Mesenteric fat pad (tissue), 1 donor: ENCODE measurements around the gene USB1. TPM values are rescaled to one million over a fixed set of nuclear protein-coding genes. Genes with fewer than 3 reads are reported as not detected.

ENCODE experiments used
- DNase-seq: peaks from one replicate; pipeline ENCODE4 v3.0.0-alpha.2; 2020; ENCODE audit warnings: low spot score
- total RNA-seq: library from RNA; stranded (reverse); fragmentation: NEBNext Ultra II Directional; extraction: Animal tissue kit (Norgen Biotek cat#: 25700); gene quantifications from one replicate; pipeline ENCODE4 v1.2.1, GENCODE V29; 2021
- donor health status: DM: yes; HTN: yes; CAD: no.

USB1 gene
- total RNA-seq, 1 donor from 2014 or later = 40.8 TPM

DNA sequence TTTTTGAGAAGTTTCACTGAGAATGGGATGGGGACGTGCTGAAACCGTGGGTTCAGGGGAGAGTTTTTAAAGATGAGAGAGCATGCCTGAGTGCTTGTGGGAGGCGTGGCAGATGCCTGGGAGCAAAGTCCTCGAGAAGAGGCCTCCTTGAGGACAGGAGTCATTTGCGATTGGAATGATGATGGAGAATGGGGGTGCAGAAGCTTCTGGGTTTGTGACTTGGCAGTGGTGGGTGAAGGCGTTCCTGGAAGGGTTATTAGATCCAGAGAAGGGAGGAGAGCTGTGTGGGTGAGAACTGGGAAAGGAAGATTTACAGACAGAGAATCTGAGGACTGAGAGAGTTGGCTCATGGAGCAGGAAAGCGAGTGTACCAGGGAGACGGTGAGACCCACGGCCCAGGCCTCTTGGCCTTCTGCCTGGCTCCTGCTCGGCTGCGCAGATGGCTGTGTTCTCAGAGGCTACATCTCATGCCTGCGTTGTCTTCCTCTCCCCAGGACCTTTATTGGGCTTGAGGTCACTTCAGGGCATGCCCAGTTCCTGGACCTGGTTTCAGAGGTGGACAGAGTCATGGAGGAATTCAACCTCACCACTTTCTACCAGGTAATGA lies 15.7 kb downstream of the USB1 start:
- DNase-seq = no peak

DNA sequence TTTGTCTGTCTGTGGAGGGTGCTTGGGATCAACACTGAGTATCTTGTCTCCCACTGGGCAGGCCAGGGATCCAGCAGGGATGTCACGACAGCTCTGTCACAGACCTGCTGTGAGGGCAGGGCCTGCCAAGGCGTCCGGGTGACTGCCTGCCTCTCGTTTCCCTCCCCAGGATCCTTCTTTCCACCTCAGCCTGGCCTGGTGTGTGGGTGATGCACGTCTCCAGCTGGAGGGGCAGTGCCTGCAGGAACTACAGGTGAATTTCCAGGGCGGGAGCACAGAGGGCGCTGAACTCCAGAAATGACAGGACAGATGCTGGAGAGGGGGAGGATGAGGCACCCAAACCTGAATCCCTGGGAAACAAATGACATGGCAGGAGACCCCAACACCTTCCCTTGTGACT lies 17.6 kb downstream of the USB1 start:
- DNase-seq = no peak

DNA sequence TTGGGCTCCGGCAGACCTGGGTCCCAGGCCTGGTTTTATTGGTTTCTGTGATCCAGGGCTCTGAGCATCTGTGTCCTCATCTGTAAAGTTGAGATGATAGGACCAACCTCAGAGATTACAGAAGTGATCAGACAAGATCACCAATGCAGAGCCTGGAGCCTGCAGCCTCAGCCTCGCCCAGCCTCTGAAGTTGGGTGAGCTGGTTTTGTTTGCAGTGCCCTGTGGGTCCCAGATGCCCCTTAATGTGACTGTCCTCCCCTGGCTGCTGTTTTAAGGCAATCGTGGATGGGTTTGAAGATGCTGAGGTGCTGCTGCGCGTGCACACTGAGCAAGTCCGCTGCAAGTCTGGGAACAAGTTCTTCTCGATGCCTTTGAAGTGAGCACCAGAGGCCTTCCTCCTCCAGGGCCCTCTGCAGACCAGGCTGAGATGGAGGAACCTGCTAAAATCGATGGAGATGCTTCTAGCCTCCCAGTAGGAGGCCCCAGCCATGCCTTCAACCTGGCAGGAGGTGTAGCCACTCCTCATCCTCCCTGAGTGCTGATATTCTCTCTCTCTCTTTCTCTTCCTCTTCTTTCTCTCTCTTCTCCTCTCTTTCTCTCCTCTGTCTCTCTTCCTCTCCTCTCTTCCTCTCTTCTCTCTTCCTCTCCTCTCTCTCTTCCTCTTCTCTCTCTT lies 18.8 kb downstream of the USB1 start:
- DNase-seq = no peak

GRCh38 chr16:58020628-58021521 lies 19.7 kb downstream of the USB1 start:
- DNase-seq = no peak

GRCh38 chr16:58021661-58022551 lies 20.7 kb downstream of the USB1 start:
- no peak for DNase-seq

- DNase-seq = no peak
Observed at GRCh38 chr16:58022601-58023371, 21.6 kb downstream of the USB1 start.

DNA sequence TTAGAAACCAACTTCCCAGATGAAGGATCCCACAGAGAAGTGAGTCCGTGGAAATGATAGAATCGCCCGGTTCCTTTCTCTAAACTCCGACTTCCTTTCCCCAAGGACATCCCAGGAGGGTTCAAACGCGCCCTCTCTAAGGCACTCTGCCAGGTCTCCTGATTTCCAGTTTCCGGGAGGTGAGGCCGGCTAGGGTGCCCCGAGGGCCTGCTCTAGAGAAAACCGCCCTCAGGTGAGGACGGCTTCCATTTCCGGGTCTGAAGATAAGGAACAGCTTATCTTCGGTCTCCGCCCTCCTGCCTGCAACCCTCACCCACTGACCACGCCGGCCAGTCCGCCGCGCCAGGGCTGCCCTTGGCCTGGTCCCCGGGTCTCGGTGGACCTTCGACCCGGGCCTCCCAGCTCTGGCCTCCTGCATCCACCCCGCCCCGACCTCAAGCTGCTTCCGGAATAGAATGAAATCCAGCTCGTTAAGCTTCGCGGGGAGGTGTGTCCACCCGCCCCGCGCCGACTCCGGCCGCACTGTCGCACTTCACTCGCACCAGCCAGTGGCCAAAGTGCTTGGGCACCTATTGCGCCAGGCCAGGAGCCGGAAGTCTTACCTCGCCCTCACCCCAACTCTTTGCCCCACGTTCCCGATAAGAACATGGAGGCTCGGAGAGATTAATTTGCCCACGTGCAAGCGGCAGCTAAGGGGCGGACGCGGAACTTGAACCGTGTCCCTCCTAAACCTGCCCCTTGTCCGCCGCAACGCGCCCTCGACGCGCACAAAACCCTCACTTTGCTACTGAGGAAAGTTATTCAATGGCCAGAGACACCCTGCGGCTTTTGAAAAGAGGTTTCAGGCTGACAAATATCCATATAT lies 23.5 kb downstream of the USB1 start:
- no peak for DNase-seq

DNA sequence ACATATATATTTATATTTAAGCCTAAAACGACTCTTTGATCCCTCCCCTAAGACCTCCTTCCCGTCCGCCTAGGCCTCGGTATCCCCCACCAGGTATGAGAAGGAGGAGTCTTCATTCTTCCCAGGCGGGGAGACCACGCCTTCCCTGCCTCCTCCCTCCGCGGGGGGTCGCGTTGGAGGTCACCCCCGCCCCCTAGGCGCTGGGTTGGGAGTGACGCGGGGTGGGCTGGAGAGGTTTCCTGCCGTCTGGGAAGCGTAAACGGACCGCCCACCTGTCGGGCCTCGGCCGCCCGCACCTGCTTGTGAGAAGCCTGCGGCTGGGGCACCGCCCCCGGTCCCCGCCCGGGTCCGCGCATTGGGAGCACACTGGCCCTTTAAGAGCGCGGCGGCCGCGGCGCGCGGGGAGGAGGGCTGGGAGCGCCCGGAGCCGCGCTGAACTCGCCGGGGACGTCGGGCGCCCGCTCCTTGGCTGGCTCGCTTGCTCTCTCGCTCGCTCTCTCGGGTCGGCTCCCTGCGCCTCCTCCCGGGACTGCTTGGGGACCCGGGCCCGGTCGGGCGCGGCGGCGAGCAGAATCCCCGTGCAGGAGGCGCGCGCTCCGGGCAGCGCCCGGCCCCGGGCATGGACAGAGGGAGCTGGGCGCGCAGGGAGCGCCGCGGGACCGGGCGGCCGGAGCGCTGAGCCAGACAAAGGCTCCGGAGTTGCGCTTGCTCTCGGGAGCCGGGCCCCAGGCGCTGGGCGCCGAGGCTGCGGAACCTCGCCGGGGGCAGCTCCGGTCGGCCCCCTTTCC lies 24.3 kb downstream of the USB1 start, which contains the start of gene MMP15:
TSS of gene MMP15 (plus strand) at position 404 of the 788 bp plus-strand sequence. CDS start 597 bp downstream, outside the sequence.
- no peak for DNase-seq

- DNase-seq = no peak
Observed at GRCh38 chr16:58026139-58026704, 25.0 kb downstream of the USB1 start.

DNA sequence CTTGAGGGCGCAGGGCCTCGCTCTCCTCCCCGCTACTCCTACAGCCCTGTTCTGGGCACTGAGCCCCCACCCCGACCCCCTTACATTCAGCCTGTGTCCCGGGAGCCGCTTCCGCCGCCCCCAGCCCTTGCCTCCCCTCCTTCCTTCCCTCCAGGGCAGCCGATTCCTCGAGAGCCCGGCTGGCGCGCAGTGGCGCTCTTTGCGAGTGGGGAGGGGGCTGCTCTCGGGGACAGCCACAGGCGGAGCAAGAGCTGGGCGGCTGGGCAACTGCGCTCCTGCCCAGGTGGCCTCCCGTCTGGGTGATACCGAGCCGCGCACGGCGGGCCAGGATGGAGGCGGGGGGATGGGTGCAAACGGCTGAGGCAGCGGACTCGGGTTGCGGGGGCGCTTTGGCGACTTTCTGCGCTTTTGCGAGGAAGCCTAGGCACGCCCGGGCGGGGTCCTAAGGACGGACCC lies 25.5 kb downstream of the USB1 start:
- no peak for DNase-seq

DNA sequence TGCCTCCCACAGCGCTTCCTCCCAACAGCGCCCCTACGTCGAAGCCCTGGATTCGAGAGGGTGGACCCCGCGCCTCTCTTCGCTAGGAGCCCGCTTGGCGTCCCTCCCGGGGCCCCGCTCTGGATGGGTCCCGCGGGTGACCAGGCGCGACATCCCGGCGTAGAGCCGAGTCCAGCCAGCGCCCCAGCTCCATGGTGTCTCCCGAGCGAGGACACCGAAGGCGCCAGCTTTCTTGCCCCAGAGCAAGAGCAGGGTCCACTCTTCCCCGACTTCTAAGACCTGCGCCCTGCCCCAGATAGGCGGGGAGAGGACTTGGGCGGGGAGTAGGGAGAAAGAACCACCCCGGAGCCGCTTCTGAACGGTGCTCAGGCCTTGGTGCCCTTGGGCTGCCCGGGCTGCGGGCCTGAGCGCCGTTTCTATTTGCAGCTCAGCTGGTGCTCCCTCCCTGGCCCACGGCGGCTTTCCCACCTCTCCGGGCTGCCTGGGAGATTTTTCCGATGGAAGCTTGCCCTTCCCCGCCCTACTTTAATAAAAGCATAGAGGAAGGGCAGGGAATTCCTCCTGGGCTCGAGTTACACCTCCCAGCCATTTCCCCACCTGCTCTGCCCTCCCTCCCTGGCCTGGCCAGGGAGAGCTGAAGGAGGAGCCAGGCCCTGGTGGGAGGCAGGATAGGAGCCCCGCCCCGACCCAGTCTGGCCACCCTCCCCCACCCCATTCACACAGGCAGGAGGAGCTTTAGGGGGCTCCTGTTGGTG lies 26.1 kb downstream of the USB1 start:
- DNase-seq = no peak

- DNase-seq = no peak
Observed at GRCh38 chr16:58027916-58028455, 26.8 kb downstream of the USB1 start.

DNA sequence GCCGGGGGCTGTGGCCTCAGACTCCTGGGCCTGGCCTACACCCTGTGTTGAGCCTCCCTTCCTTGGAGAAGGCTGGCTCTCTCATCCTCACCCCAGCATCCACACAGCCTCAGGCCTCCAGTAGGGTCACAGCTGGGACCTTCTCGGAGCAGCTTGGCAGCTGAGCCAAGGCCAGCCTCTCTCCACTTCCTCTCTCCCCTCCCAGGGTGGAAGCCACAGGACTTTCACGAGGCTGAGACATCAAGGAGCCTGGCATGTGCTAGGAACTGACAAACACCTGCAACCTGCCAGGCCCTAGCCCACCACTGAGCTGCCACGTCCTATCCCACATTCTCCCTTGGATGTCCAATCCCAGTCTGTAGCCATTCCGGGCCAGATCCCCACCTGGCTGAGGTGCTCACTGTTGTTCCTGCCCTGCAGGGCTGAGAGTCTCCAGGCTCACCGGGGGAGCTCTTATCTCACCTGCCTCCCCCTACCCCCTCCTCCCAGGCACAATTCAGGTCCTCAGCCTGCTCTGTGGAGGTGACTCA lies 27.4 kb downstream of the USB1 start:
- DNase-seq = no peak

DNA sequence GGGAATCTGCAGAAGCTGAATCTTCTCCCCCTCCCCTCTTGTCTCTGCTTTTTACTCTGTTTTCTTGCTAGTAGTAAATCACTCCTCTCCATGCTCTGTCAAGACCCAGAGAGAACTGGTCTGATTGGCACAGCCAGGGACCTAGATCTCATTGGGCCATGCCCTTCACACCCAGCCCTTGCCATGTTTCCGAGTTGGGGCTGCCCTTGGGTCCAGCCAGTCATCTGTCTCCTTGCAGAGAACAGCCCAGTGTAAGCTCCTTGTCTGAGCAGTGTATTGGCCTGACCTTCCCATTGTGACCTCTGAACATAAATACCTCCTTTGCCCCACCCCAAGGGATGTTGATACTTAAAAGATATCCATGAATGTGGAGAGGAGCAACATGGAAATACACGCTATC lies 28.2 kb downstream of the USB1 start:
- DNase-seq = no peak

- no peak for DNase-seq
Observed at GRCh38 chr16:58030136-58030840, 29.1 kb downstream of the USB1 start.
